Gastroesophageal sphincter (tissue), 4 donors: Measurements from ENCODE around the gene SPACA5. TPM values are rescaled to one million over a fixed set of nuclear protein-coding genes. Genes with fewer than 3 reads are reported as not detected.
"Not testable (repeated sequence)": the region's sequence is repeated elsewhere in the genome, so short reads cannot be mapped to it uniquely, and the experiment has no call there.

Source experiments
- ATAC-seq: fragments of 150-250 bp; one replicate; pipeline ENCODE4 v1.9.1; 2016; ENCODE audit warnings: mild to moderate bottlenecking, moderate library complexity
- H3K27ac ChIP-seq, 4 donors: fragments of 200-600 bp; sonication (generic) in 3 of 4; 1 replicate in 3 of 4; 2 replicates in 1 of 4; pipeline ENCODE4 v1.5.1; 2016 to 2019
- H3K27me3 ChIP-seq: fragments of 200-600 bp; sonication (generic); one replicate; pipeline ENCODE4 v1.5.1; 2019
- H3K36me3 ChIP-seq, 2 donors: fragments of 200-600 bp; sonication (generic); one replicate each; pipeline ENCODE4 v1.5.1; 2019; ENCODE audit warnings: control low read depth in 1 of 2
- H3K4me1 ChIP-seq, 3 donors: fragments of 200-600 bp; sonication (generic); 1 replicate in 2 of 3; 2 replicates in 1 of 3; pipeline ENCODE4 v1.5.1; 2016 to 2019; ENCODE audit warnings: control low read depth in 2 of 3
- H3K4me3 ChIP-seq, 2 donors: fragments of 200-600 bp; sonication (generic); one replicate each; pipeline ENCODE4 v1.5.1; 2019; ENCODE audit warnings: mild to moderate bottlenecking in 1 of 2, moderate library complexity in 1 of 2
- H3K9me3 ChIP-seq, 3 donors: fragments of 200-600 bp; sonication (generic); one replicate each; pipeline ENCODE4 v1.5.1; 2017 to 2019; ENCODE audit warnings: control low read depth in 2 of 3
- CTCF ChIP-seq, 4 experiments: fragments of 200-600 bp in 2 of 4; fragments of 450-650 bp in 2 of 4; sonication (generic) in 1 of 4; IDR thresholded peaks; one replicate each; pipeline ENCODE4 v1.5.1; 2017 to 2019; ENCODE audit warnings: antibody characterized with exemption in 4 of 4, mild to moderate bottlenecking in 2 of 4, moderate library complexity in 2 of 4
- EP300 ChIP-seq: sonication (generic); formaldehyde crosslinking; IDR thresholded peaks from one replicate; pipeline ENCODE4 v1.6.1; 2017; ENCODE audit warnings: antibody characterized with exemption, mild to moderate bottlenecking
- POLR2A ChIP-seq, 2 donors: fragments of 450-650 bp; IDR thresholded peaks; one replicate each; pipeline ENCODE4 v1.6.1; 2017; ENCODE audit warnings: antibody characterized with exemption in 2 of 2, mild to moderate bottlenecking in 2 of 2, moderate library complexity in 1 of 2
- POLR2AphosphoS5 ChIP-seq: sonication (generic); formaldehyde crosslinking; IDR thresholded peaks from one replicate; pipeline ENCODE4 v1.6.1; 2017; ENCODE audit warnings: antibody characterized with exemption
- WGBS, 2 donors: methylation state at CpG; one replicate each; pipeline ENCODE4 v1.1.5; 2018; ENCODE audit warnings: low coverage in 1 of 2; 5-methylcytosine and 5-hydroxymethylcytosine counted together
- total RNA-seq, 4 donors: library from RNA; depleted of rRNA; stranded (reverse); fragments of >200 nt; gene quantifications; one replicate each; pipeline ENCODE4 v1.1.0, GENCODE V29; 2016

The SPACA5 gene
- total RNA-seq = not detected

- not testable (repeated sequence) for H3K9me3 ChIP-seq, H3K27me3 ChIP-seq, H3K27ac ChIP-seq, H3K36me3 ChIP-seq, H3K4me3 ChIP-seq, ATAC-seq
- peaks cover 0 to 15% (median 0%) of the 10 kb centered on the region in 3 donors for H3K4me1 ChIP-seq
- WGBS, 2 donors = no CpG with 5 or more reads among the region's 8 CpGs
These were observed at the start of gene SPACA5 for GRCh38 chrX:48006688-48007087. Gene SPACA5 (plus strand): TSS chrX:48006988. CDS start chrX:48007803, 815 bp downstream.

- not testable (repeated sequence) for H3K27ac ChIP-seq, ATAC-seq, H3K4me3 ChIP-seq, H3K27me3 ChIP-seq, H3K4me1 ChIP-seq, H3K9me3 ChIP-seq, H3K36me3 ChIP-seq
- no CpG with 5 or more reads among the region's 4 CpGs for WGBS, 2 donors
These were observed 48.6 kb upstream of the SPACA5 start for GRCh38 chrX:47958206-47958605.

DNA sequence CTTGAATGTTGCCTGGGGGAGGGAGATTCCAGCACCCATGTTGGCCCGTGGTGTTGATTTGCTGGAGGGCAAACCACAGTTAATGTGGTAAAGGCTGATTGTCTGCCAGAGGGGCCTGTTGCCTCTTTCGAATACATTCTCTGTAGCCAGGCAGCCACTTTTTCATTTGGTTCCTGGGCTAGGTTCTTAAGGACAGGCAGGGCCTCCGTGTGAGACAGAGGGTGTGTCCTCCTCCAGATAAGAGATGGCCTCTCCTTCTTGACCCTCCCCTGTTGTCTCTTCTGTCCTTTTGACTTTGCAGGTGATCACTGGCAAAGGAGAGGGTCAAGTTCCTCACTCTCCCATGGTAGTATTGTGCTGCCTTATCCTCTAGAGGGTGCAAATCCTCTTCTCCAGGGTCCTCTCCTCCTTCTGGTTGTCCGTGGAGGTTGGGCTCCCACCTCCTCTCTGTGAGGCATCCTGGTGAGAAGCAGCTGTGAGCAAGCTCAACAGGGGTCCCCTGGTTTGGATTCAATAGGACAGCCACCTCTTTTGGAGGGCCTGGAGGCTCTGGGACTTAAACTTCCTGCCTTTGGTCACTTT lies 47.9 kb upstream of the SPACA5 start:
- Histone ChIP-seq H3K9me3 (no peaks in the 10 kb centered on the region), H3K4me3 (no peak overlapping the region), H3K27me3 (no peaks in the 10 kb centered on the region), H3K4me1 (no peaks in the 10 kb centered on the region), H3K36me3 (no peaks in the 10 kb centered on the region), H3K27ac (no peak overlapping the region)
- ATAC-seq = no peak
- WGBS, 2 donors = 0% methylated on average over 1 of the region's 4 CpGs; no CpG with 5 or more reads in 1 of the 2 donors
- TF ChIP-seq POLR2A (IDR thresholded peaks at IDR 0.05) (no peak), POLR2AphosphoS5 (no peak), EP300 (no peak)

- no peak overlapping the region for H3K27ac ChIP-seq
- no peaks in the 10 kb centered on the region for H3K9me3 ChIP-seq
- TF ChIP-seq POLR2AphosphoS5 = no peak
- no peak for TF ChIP-seq CTCF (IDR thresholded peaks at IDR 0.05)
- TF ChIP-seq EP300 = no peak
- TF ChIP-seq POLR2A (IDR thresholded peaks at IDR 0.05) = no peak
- no peaks in the 10 kb centered on the region for H3K36me3 ChIP-seq
- H3K27me3 ChIP-seq = no peaks in the 10 kb centered on the region
- ATAC-seq = no peak
- H3K4me1 ChIP-seq = no peaks in the 10 kb centered on the region
- 73 to 86% methylated on average over 1 to 2 of the region's 2 CpGs for WGBS, 2 donors
- no peak overlapping the region for H3K4me3 ChIP-seq
These were observed 46.4 kb upstream of the SPACA5 start for GRCh38 chrX:47960406-47960805.

GRCh38 chrX:47961830-47962229 lies 45.0 kb upstream of the SPACA5 start:
- not testable (repeated sequence) for ATAC-seq, H3K27ac ChIP-seq
- 70% methylated on average over 2 of the region's 6 CpGs; no CpG with 5 or more reads in 1 of the 2 donors for WGBS, 2 donors

DNA sequence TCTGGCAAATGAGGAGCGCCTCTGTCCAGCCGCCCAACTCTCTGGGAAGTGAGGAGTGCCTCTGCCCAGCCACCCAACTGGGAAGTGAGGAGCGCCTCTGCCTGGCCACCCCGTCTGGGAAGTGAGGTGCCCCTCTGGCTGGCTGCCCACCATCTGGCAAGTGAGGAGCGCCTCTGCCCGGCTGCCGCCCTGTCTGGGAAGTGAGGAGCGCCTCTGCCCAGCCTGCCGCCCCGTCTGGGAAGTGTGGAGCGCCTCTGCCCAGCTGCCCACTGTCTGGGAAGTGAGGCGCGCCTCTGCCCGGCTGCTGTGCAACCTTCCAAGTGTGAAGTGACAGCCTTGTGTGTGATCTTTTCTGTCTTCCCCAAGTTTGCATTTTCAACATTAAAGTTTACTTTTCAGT lies 41.3 kb upstream of the SPACA5 start:
- H3K9me3 ChIP-seq, H3K4me3 ChIP-seq, H3K27me3 ChIP-seq, H3K4me1 ChIP-seq, ATAC-seq, H3K27ac ChIP-seq, H3K36me3 ChIP-seq: not testable (repeated sequence)
- WGBS, 2 donors = no CpG with 5 or more reads among the region's 14 CpGs

More at GRCh38 chrX:47961830-47962229, 45.0 kb upstream of the SPACA5 start:
- not testable (repeated sequence) for H3K4me3 ChIP-seq, H3K36me3 ChIP-seq, H3K9me3 ChIP-seq, H3K4me1 ChIP-seq, H3K27me3 ChIP-seq

DNA sequence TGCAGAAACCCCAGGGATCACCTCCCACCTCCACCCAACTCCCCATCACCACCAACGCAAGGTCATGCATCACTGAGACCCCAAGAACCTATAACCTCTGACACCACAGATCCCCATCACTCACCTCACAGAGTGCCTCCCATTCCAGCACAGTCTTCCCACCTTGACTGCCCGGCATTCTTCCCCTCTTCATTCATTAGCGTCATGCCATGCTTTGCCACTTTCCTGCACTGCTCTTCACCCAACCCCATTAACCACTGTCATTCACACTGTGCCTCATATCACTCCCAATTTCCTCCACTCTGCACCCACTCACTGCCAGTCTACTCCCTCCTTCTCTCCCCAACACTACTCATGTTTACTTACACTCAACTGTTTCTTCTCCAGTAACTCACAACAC lies 33.6 kb upstream of the SPACA5 start:
- Histone ChIP-seq H3K27ac (no peak overlapping the region), H3K27me3 (no peaks in the 10 kb centered on the region), H3K9me3 (peaks cover 0 to 24% (median 4%) of the 10 kb centered on the region in 3 donors), H3K4me3 (no peak overlapping the region), H3K36me3 (peaks cover 0 to 19% of the 10 kb centered on the region in 2 donors), H3K4me1 (no peaks in the 10 kb centered on the region)
- ATAC-seq = no peak
- TF ChIP-seq EP300 (no peak), POLR2AphosphoS5 (no peak), CTCF (IDR thresholded peaks at IDR 0.05) (no peak), POLR2A (IDR thresholded peaks at IDR 0.05) (no peak)
- 94% methylated on average over 2 to 3 of the region's 3 CpGs for WGBS, 2 donors
